Stimulated activated CD4-positive, alpha-beta T cell treated with anti-CD3 and anti-CD28 coated beads, TNF-alpha, amount 100 ng/mL, for 24 hours (primary cell): ENCODE results near the gene C1orf87.

Experiments
- DNase-seq, 3 experiments: peaks; one replicate each; pipeline ENCODE4 v3.0.0-alpha.2; 2020; ENCODE audit warnings: low read depth in 3 of 3

Gene C1orf87

DNA sequence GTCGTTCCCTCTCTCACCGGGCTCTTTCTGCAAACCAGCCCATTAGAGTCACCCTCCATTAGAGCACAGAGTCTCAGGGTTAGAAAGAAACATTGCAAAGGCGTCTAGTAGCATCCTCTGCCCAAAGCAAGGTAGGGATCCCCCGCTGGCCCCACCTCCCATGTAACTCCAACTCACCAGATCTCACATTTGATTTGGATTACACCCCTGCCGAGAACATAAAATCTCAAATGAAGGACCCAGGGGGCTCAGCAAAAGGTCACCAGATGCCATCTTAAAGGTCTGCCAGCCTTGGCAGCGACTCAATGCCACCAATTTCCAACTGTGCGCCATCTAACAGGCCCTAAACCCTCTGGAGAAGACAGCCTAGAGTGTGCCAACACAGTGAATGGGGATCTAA lies 14.1 kb downstream of the C1orf87 start:
- DNase-seq, result no peak

DNA sequence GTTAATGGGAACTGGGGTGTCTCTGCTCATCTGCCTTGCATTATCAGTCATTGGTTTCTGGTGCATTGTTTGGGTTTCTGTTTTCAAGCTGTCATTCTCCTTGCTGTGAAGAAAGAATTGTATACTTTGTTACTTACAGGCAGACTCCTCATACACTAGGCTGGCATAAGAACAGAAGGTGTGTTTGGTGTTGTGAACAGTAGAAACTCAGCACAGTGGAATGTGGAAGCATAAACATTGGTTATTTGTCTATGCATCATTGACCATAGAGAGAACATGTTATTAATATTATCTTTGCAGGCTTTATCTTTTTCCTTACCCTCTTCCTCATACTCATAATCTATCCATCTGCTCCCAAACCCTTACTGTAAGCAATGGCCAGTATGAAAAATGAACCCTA lies 18.2 kb downstream of the C1orf87 start:
- no peak for DNase-seq

DNA sequence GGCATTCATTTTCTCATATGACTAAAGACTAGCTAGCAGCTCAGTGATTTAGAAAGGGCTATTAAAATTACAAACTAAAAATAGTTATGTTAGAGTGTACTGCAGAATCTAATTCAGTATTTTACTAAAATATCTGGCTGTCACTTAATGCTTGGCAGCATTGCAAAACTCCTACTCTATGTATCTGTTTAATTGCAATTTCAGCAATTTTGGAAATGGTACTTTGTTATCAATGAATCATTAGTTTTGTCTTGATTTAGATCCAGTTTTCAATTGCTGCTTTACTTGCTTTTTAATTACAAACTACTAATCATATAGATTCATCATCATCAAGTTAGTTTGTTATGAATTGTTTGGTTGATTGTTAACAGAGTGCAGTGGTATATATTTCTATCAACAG lies 19.2 kb downstream of the C1orf87 start:
- no peak for DNase-seq

DNA sequence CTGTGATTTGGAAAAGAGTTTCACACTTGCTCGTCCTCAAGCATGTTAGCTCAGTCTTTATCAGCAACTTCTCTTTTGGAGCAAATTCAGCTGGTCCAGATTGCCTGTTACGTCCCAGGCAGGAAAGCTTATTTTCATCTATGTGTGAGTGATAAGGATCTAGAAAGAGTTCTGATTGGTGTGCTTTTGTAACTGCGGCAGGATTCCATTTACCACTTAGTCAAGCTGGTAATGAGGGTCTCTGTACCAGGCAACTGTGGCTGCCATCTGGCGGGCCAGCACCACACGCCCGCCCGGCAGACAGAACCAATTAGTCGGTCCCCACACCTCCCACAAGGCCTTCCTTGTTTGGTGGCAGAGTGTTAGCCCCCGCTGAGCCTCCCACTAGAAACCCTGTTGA lies 21.0 kb downstream of the C1orf87 start:
- no peak for DNase-seq

DNA sequence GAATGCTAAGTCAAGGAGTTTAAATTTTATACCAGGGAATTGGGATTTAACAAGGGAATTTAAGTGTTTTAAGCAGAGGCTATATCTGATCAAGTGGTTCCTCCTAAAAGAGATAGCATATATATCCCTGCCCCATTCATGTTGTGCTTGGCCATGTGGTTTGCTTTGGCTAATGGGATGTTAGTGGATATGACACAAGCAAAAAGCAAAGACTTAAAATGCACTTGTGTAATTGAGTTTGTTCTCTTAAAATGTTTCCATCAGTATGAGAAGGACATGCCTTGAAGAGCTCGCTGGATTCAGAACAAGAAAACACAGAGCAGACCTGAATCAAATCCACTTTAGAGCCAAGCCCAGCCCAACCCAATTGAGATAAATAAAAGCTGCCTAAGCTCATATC lies 22.4 kb downstream of the C1orf87 start:
- no peak for DNase-seq

DNA sequence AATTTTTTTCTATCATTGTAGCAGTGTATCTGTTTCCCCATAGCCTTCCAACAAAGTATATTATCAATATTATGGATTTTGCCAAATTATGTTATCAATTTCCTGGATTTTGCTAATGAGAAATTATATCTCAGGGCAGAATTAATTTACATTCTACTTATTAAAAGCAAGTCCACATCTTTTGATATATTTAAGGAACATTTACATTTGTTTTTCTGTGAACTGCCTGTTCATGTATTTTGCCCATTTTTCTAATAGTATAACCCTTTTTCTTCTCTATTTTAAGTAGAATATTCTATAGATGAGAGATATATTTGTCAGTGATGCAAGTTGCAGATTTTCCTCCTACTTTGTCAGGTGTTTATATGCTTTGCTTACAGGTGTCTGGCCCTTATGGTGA lies 24.4 kb downstream of the C1orf87 start:
- DNase-seq, result no peak

DNA sequence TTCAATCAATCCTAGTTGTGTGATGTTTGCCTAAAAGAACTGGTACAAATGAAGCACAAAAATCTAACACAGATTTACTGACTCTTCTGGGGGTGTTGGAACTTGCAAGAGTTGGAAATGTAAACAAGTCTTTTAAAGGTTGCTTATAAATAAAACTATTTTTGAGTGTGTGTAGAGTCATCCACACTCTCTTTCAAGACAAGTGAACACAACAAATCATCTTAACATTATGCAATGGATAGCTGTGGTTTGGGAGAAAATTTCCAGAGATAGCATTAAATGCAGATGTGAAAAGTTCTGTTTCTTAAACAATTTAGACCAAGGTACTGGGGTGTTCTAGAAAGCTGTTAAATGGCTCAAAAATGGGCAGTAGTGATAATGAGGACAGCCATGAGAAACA lies 28.7 kb downstream of the C1orf87 start:
- no peak for DNase-seq

DNA sequence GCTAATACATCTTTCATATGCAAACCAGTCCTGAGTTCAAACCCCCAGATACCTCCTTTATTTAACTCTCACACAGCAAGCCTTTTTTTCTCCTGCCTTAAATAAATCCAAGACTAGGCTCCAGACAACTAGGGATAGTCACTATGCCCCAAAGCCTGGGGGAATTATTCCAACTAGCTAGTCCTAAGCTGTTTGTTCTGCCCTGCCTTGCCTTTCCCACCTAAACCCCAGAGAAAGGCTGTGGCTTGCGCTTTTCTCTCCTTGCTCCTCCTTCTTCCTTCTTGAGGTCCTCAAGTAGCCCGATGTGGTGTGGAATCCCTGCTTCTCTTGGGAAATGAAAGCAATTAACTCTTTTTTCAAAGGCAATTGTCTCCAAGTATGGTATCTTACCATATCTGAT lies 31.8 kb downstream of the C1orf87 start:
- no peak for DNase-seq

DNA sequence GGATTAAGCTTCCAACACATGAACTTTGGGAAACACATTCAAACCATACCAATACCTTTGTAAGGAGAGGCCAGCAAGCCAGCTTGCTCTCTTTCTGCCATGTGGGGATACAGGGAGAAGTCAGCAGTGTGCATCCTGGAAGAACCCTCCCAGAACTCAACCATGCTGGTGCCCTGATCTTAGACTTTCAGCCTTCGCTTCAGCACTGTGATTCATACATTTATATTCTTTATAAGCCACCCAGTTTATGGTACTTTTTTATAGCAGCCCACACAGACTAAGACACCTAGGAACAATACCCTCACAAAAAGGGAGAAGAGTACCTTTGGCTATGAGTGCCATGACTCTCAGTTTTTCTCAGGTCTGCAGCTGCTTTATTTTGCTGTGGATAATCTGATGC lies 35.9 kb downstream of the C1orf87 start:
- DNase-seq, result no peak

DNA sequence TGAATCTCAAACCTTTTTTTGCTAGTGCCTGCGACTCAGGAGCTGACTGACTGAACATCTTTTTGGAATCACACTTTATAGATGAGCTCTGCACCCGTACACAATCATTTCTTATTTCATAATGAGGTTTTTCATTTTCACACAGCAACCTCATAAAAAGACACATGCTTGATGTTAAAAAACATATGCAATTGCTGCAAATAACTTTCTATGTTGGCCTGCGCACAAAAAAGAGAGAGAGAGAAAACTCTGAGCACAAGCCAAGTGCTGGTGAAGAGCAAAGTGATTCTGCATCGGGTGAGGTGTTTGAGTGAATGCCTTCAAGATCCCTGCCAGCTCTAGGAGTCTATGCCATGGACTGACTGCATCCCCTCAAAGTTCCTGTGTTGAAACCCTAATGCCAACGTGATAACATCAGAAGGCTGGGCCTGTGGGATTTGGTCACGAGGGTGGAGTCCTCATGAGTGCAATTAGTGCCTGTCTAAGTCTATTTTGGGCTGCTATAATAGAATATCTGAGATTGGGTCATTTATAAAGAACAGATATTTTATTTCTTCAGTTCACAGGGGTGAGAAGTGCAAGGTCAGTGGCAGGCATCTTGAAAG lies 36.6 kb downstream of the C1orf87 start:
- no peak for DNase-seq

DNA sequence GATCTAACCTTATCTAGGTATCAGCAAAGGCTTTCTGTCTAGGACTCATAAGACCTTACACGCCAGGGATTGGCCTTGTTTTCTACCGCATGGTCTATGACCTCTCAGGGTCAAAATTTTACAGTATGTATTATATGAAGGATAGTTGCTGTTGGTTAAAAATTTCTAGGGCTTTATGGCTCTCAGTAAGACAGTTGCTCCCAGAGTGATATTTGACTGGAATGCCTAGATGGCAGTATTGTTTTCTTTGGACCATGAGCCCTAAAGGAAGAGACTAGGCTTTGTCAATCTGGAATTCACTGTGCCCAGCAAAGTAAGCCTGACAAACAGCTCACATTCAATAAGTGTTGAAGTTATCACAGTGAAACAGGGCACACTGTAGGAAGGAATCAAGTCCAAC lies 37.6 kb downstream of the C1orf87 start:
- DNase-seq, result no peak

DNA sequence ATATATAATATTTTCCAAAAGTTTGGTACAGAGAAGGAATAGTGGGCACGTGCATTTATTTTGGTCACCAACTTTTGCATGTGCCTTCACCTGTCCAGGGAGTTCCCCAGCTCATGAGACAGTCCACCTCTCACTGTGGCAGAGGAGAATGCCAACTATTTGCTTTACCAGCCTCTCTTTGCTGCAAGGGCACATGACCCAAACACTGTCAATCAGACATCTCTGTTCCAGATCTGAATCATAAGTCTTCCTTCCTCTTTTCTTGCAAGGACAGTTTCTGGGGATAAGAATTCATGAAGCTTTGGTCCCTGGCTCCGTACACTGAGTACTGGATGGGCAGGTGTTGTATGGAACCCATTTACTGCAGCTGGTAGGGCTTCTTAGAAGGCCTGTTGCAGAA lies 38.6 kb downstream of the C1orf87 start:
- DNase-seq, result no peak

DNA sequence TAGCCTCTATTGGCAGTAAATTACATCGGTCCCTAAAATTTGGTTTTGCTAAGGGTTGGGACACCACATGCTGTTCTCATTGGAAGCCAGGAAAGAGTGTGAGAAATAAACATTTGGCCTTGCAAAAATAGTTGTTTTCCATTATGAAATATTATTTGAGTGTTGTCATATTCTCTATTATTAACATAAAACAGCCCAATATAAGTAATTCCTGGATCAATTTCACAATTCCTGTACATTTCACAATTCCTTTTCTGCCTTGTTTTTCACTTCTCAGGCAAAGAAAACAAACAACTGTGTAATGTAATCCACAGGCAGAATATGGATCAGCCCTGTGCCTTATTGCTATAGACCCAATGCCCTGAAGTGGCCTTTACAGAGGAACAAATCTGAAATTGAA lies 40.5 kb downstream of the C1orf87 start:
- no peak for DNase-seq

DNA sequence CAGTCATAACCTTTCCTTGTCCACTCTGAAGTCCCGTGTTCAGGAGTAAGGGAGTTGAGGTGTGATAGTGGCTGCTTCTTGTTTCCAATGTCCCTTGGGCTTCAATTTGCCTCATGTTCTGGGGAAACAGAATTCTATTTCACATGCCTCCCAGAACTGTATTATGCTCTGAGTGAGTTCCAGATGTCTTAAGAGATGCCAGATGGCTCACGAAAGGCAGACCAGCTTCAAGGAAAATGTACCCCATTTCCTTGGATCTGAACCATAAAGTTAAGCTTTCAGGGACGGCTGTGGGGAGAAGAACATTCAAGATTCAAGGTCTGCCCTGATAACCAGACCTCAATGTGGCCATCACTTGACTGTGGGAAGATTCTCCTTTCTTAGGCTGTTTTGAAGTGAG lies 42.4 kb downstream of the C1orf87 start:
- DNase-seq, result no peak

DNA sequence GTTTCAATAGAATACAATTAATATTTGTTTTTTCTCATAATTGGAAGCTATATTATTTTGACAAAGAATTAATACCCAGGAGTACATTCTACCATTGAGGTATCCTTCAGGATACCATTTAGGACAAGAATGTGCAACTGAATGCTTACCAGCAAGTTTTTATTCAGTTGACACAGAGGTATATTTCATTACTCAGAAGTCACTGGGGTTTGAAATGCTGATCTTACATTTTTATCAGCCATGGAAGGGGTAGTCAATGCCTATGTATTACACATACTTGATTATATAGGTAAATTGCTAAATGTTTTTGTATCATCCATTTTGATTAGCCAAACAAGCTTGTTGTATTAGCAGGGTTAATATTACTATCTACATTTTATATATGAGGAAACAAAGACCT lies 48.0 kb downstream of the C1orf87 start:
- DNase-seq, result no peak

DNA sequence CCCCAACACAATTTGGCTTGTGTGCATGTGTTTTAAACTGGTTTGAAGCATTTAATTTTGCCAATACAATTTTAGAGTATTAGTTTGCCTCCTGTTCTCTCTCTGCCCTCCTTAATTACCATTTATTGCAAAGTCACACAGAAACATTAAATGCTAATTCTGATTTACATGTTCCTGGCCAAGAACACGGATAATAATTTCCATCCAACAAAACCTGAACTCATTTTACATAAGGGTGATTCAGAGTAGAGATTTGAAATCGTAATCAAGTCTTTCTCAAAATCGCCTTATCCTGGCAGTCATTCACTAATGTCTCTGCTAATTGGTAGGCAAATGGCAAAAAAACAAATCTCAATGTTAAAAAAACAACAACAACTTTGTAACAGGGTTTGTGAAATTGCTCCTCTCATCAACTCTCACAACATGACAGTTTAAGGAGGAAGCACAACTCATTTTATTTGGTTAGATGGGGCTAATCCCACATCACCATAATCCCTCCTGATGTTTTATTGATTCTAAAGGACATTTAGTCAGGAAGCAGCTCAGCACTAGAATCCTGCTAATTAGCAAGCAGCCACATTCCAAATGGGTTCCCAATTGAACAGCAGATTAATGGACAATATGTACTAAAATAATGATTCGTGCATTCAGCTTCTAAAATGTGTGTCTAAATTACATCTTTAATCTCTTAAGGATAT lies 55.9 kb downstream of the C1orf87 start:
- no peak for DNase-seq

DNA sequence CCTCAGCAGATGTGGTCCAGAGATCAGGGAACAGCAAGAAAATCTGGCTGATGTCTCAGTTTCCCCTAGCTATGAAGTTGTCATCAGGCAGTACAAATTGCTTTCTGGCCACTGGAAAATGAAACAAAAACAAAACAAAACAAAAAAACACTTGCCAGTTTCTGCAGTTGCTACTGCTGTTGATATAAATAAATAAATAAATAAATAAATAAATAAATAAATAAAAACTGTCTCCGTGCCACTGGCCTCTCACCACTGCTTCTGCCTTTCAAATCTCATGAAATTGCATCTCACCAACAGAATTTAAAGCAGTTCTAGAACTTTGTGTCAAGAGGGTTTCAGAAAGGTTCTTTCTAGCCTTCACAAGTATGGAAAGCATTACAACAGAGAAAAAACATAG lies 62.9 kb downstream of the C1orf87 start:
- DNase-seq, result no peak

DNA sequence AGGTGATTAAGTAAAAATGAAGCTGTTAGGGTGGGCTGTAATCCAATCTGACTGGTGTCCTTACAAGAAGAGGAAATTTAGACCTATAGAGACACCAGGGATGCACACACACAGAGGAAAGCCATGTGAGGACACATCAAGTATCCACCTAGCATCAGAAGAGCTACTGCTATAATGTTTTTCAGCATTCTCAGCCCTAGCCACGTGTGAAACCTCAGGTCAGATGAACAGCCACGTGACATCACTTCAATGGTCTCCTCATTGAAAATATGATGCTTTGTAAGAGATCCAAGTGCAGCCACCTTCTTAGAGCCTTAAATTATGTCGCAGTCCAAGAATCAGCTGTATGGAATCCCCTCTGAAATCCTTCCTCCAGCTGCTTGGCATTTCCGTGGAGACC lies 65.1 kb downstream of the C1orf87 start:
- no peak for DNase-seq

DNA sequence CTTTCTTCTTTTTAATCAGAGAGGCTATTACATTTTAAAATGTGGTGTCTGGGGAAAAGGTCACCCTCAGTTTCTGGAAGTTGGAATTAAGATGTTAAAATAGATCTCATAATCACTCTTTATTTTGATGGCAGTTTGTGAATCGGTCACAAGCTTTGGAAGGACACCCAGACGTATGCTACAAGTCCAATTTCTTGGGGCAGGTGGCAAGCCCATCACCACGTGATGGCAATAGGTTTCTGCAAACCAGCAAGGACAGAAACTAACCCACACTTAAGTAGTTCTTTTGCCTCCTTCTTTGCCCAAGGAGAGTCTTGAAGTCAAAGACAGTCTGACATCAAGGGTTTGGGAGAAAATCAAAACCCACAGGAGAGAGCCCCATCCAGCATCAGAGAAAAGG lies 72.9 kb downstream of the C1orf87 start:
- no peak for DNase-seq

DNA sequence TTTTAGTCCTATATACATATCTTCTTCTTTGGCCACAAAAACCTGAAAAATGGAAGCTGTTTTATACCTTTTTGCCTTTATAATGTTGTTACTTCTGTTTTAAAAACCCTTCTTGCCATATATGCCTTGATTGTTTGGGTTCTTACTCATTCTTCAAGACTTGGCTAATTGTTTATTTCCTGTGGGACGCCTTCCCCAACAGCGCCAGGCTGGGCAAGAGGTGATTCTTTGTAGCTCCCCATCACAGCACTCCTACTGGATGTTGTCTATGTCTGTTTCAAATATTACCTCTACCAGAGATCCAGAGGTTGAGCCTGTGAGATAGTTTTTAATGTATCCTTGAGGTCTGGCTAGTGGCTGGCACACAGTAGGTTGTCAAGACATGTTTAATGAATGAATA lies 73.8 kb downstream of the C1orf87 start:
- no peak for DNase-seq

DNA sequence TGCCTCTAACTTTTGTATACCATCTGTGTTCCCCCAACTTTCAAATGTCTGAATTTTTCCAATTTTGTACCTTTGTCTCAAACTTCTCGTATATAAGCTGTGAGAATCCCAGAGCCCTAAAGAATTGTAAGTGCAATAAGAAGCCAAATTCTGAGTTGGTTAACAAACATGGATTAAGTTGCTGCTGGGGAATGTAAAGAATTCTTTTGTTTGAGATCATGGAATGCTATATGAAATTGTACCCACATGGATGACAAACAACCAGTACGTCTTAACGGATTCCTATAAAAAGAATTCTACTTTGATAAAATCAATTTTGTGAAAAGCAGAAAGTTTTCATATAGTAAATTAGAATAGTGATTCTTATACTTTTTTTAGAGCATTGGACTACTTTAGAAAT lies 74.6 kb downstream of the C1orf87 start:
- DNase-seq, result no peak

DNA sequence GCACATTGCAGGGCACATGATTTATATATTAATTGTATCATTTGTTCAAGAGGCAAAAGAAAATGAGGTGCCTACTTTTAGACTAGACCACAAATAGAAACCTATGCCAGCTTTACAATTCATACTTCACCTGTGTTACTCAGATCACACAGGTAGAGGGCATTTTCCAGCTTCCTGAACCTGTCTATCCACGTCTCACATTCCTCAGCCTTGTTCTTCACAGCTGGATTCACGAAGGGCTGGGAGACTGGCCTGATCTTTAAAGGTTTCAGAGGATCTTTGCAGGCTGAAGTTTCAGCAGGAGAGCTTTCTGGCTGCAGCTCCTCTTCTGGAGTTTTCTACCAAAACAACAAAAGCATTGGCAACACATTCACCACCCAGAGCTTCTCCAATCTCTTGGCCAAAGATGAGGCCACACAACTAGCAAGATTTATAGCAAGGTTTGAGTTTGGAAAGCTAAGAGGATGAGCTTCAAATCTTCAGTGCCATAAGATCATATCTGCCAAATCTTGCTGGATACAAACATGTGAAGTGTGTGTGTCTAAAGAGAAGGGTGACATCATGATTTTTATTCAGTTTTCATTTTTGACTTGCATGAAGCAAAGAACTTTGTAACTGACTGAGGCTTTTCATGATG lies 76.0 kb downstream of the C1orf87 start:
- DNase-seq, result no peak
